Heart right ventricle (tissue), 16 donors: ENCODE results near the gene CXCL16. TPM values are rescaled to one million over a fixed set of nuclear protein-coding genes. Genes with fewer than 3 reads are reported as not detected.
A peak's percentile ranks its signal among the peaks of the same experiment; 100 is the strongest.
"Not testable (repeated sequence)": the region's sequence is repeated elsewhere in the genome, so short reads cannot be mapped to it uniquely, and the experiment has no call there.

Source experiments
- ATAC-seq, 8 donors: fragments of 200-7000 bp; cut with Tn5 transposase; one replicate each; pipeline ENCODE4 v1.9.1; 2020; ENCODE audit warnings: mild to moderate bottlenecking in 8 of 8, moderate library complexity in 8 of 8, moderate number of reproducible peaks in 1 of 8
- DNase-seq, 2 donors: peaks; one replicate each; pipeline ENCODE4 v3.0.0-alpha.2; 2020
- H3K27ac ChIP-seq, 10 donors: fragments of 200-600 bp; sonication (generic) in 2 of 10; one replicate each; pipeline versions ENCODE4 v1.5.0 to v1.8.0; 2020 to 2022; ENCODE audit warnings: mild to moderate bottlenecking in 3 of 10
- H3K27me3 ChIP-seq, 7 donors: fragments of 200-600 bp; one replicate each; pipeline ENCODE4 v1.8.0; 2021 to 2022; ENCODE audit warnings: mild to moderate bottlenecking in 2 of 7
- H3K36me3 ChIP-seq, 9 donors: fragments of 200-600 bp; sonication (generic) in 1 of 9; one replicate each; pipeline versions ENCODE4 v1.5.0 to v1.8.0; 2020 to 2022; ENCODE audit warnings: mild to moderate bottlenecking in 2 of 9
- H3K4me1 ChIP-seq, 9 donors: fragments of 200-600 bp; sonication (generic) in 1 of 9; one replicate each; pipeline versions ENCODE4 v1.5.0 to v1.8.0; 2020 to 2022; ENCODE audit warnings: mild to moderate bottlenecking in 4 of 9
- H3K4me3 ChIP-seq, 10 donors: fragments of 200-600 bp; sonication (generic) in 2 of 10; one replicate each; pipeline versions ENCODE4 v1.5.0 to v1.8.0; 2020 to 2022; ENCODE audit warnings: mild to moderate bottlenecking in 7 of 10, moderate library complexity in 2 of 10
- H3K9me3 ChIP-seq, 11 donors: fragments of 200-600 bp in 10 of 11; sonication (generic) in 2 of 11; one replicate each; pipeline versions ENCODE4 v1.5.0 to v1.8.0; 2013 to 2022; ENCODE audit warnings: mild to moderate bottlenecking in 2 of 11, control low read depth in 1 of 11, moderate library complexity in 1 of 11
- CTCF ChIP-seq, 9 donors: fragments of 200-600 bp; sonication (generic) in 2 of 9; IDR thresholded peaks; one replicate each; pipeline versions ENCODE4 v1.5.0 to v1.8.0; 2021 to 2022; ENCODE audit warnings: antibody characterized with exemption in 9 of 9, mild to moderate bottlenecking in 5 of 9, moderate library complexity in 1 of 9
- WGBS, 2 donors: extraction: QIAGEN DNeasy Blood & Tissue Kit; methylation state at CpG; one replicate each; pipeline ENCODE4 v1.1.7; 2013; ENCODE audit warnings: inconsistent platforms in 1 of 2; 5-methylcytosine and 5-hydroxymethylcytosine counted together
- intact Hi-C, 10 donors: fragments of 100-400 bp; cut with DNase I; formaldehyde crosslinking; loops; one replicate each; pipeline versions ENCODE4 v1.11.1 to v1.14.2; 2022
- polyA plus RNA-seq, 2 donors: library from polyadenylated mRNA; stranded (reverse); fragments of 200-250 nt; gene quantifications; one replicate each; pipeline ENCODE4 v1.2.3, GENCODE V29; 2013
- total RNA-seq, 10 donors: library from RNA; stranded (reverse); fragmentation: NEBNext Ultra II Directional in 3 of 10; extraction: Animal tissue kit (Norgen Biotek cat#: 25700) in 3 of 10; gene quantifications; one replicate each; pipeline versions ENCODE4 v1.2.1 to v1.2.4, GENCODE V29; 2021 to 2023
- donor health status: Arrhythmogenic right ventricular cardiomyopathy.
- donor health status: ischemic (EF 13 %, LVEDD 7.1; RV severe dilation, severe dysfunction).
- donor health status: healthy with polysubstance abuse.
- donor health status: DM: no; HTN: yes; CAD: no.
- donor health status: DM: no; HTN: no; CAD: no.
- donor health status: ischemic (EF 25% LVEDD 6.9; RV normal size, moderate dysfunction).
- donor health status: ischemic (EF 25% LVEDD 5.7; RV mildly dilated, moderate dysfunction).
- donor health status: healthy.
- donor health status: DM: yes; HTN: yes; CAD: no.
- donor health status: Ischemic cardiomyopathy.
- donor health status: ischemic (EF 35%, LVEDD 5.7; RV mildly dilated, moderate dysfunction).
- donor health status: nonischemic (EF 11% LVEDD 7.7; RV severe dilation, severe dysfunction).
- donor health status: DM: yes; HTN: yes; CAD: no.
- donor health status: PGD.
- donor health status: ischemic (EF 29% LVEDD 5.4; RV normal size, mild dysfunction).
- donor health status: nonischemic (EF 23%, LVEDD 6.1; RV moderate dilation, normal function).

CXCL16 gene
- total and polyA plus RNA-seq, 12 donors = 1.5 to 29.6 (median 3.7) TPM

- DNase-seq (no peak), ATAC-seq (no peak)
- H3K4me1 ChIP-seq = peaks cover 0 to 10% (median 0%) of the 10 kb centered on the region in 9 donors
- WGBS, 2 donors = 86% methylated on average over 8 of the region's 8 CpGs
- H3K4me3 ChIP-seq = no peak overlapping the region
- peaks cover 0 to 68% (median 6%) of the 10 kb centered on the region in 9 donors for H3K36me3 ChIP-seq
- no peaks in the 10 kb centered on the region for H3K9me3 ChIP-seq
- H3K27ac ChIP-seq = no peak overlapping the region
- no peak for TF ChIP-seq CTCF (IDR thresholded peaks at IDR 0.05)
- H3K27me3 ChIP-seq = no peaks in the 10 kb centered on the region
- intact Hi-C loops = no loop called here
These were observed 48.0 kb downstream of the CXCL16 start for GRCh38 chr17:4691686-4692085.

- intact Hi-C loops = no loop called here
- ATAC-seq = no peak
- no peak overlapping the region for H3K27ac ChIP-seq
These were observed 49.0 kb downstream of the CXCL16 start for GRCh38 chr17:4690745-4691144.

GRCh38 chr17:4689872-4690271 is 49.9 kb downstream of the CXCL16 start:
- intact Hi-C loops, ATAC-seq, H3K27ac ChIP-seq, H3K9me3 ChIP-seq, DNase-seq, H3K4me1 ChIP-seq, H3K27me3 ChIP-seq, H3K4me3 ChIP-seq: not testable (repeated sequence)
- H3K36me3 ChIP-seq = peaks cover 0 to 73% (median 6%) of the 10 kb centered on the region in 9 donors
- WGBS, 2 donors = 90 to 95% methylated on average over 12 of the region's 12 CpGs

More at GRCh38 chr17:4690745-4691144, 49.0 kb downstream of the CXCL16 start:
- no peak for TF ChIP-seq CTCF (IDR thresholded peaks at IDR 0.05)
- Histone ChIP-seq H3K9me3 (no peaks in the 10 kb centered on the region), H3K36me3 (peaks cover 0 to 66% (median 6%) of the 10 kb centered on the region in 9 donors), H3K27me3 (no peaks in the 10 kb centered on the region), H3K4me3 (no peak overlapping the region), H3K4me1 (peaks cover 0 to under 1% (median 0%) of the 10 kb centered on the region in 9 donors)
- no peak for DNase-seq
- WGBS, 2 donors = 87 to 94% methylated on average over 2 of the region's 2 CpGs

GRCh38 chr17:4683739-4684138 is 56.0 kb downstream of the CXCL16 start:
- DNase-seq, H3K27me3 ChIP-seq, H3K9me3 ChIP-seq, H3K4me1 ChIP-seq, intact Hi-C loops, H3K4me3 ChIP-seq: not testable (repeated sequence)
- peak overlapping the region in 5 of 10 donors; percentile 37 to 71 (median 56) for H3K27ac ChIP-seq
- 74 to 96% methylated on average over 5 of the region's 5 CpGs for WGBS, 2 donors
- ATAC-seq = peak in 6 of 8 donors; percentile 52 to 79 (median 68)
- H3K36me3 ChIP-seq = peaks cover 0 to 80% (median 36%) of the 10 kb centered on the region in 9 donors

Other genes starting within 250 kb of the CXCL16 start
- gene SPNS2, start 241.0 kb downstream of the CXCL16 start, total RNA-seq = 10 to 100 TPM in 4 of 10 donors, 1 to 10 TPM in 6; 4.5 to 19.9 (median 8.9) TPM
- 10 to 100 TPM; 22.0 to 27.7 TPM for gene SPNS2, start 241.0 kb downstream of the CXCL16 start, polyA plus RNA-seq
- gene MYBBP1A, start 184.5 kb downstream of the CXCL16 start, total RNA-seq = 10 to 100 TPM; 18.7 to 30.3 (median 21.7) TPM
- gene MYBBP1A, start 184.5 kb downstream of the CXCL16 start, polyA plus RNA-seq = 10 to 100 TPM; 25.4 to 25.7 TPM
- gene GGT6, start 179.4 kb downstream of the CXCL16 start, total RNA-seq = under 1 TPM in 4 of 10 donors, not detected in 6; 0.08 to 0.19 (median 0.12) TPM
- gene GGT6, start 179.4 kb downstream of the CXCL16 start, polyA plus RNA-seq = under 1 TPM; 0.03 to 0.15 TPM
- 10 to 100 TPM in 9 of 10 donors, 1 to 10 TPM in 1; 7.8 to 84.1 (median 23.4) TPM for gene SMTNL2, start 155.4 kb downstream of the CXCL16 start, total RNA-seq
- gene SMTNL2, start 155.4 kb downstream of the CXCL16 start, polyA plus RNA-seq = 10 to 100 TPM in 1 of 2 donors, 1 to 10 TPM in 1; 2.7 to 11.8 TPM
- 1 to 10 TPM in 1 of 10 donors, under 1 TPM in 6, not detected in 3; 0.11 to 1.3 (median 0.16) TPM for gene ALOX15, start 98.2 kb downstream of the CXCL16 start, total RNA-seq
- gene ALOX15, start 98.2 kb downstream of the CXCL16 start, polyA plus RNA-seq = not detected
- 10 to 100 TPM; 28.6 to 41.9 (median 35.2) TPM for gene PELP1, start 35.8 kb downstream of the CXCL16 start, total RNA-seq
- 10 to 100 TPM; 14.4 to 29.3 TPM for gene PELP1, start 35.8 kb downstream of the CXCL16 start, polyA plus RNA-seq
- 10 to 100 TPM; 10.8 to 53.5 (median 17.2) TPM for gene ARRB2, start 29.3 kb downstream of the CXCL16 start, total RNA-seq
- gene ARRB2, start 29.3 kb downstream of the CXCL16 start, polyA plus RNA-seq = 10 to 100 TPM; 13.4 to 33.4 TPM
- gene MED11, start 8.5 kb downstream of the CXCL16 start, total RNA-seq = 10 to 100 TPM; 11.9 to 21.7 (median 17.5) TPM
- gene MED11, start 8.5 kb downstream of the CXCL16 start, polyA plus RNA-seq = 10 to 100 TPM; 23.9 to 57.1 TPM
- 1 to 10 TPM in 1 of 10 donors, under 1 TPM in 8, not detected in 1; 0.15 to 2.1 (median 0.38) TPM for gene ZMYND15, start 95 bp downstream of the CXCL16 start, total RNA-seq
- gene ZMYND15, start 95 bp downstream of the CXCL16 start, polyA plus RNA-seq = under 1 TPM; 0.20 to 0.22 TPM
- not detected for gene TM4SF5, start 32.0 kb upstream of the CXCL16 start, total RNA-seq
- not detected for gene TM4SF5, start 32.0 kb upstream of the CXCL16 start, polyA plus RNA-seq
- 1 to 10 TPM in 1 of 10 donors, under 1 TPM in 7, not detected in 2; 0.38 to 2.1 (median 0.59) TPM for gene VMO1, start 46.4 kb upstream of the CXCL16 start, total RNA-seq
- 1 to 10 TPM; 1.2 to 1.8 TPM for gene VMO1, start 46.4 kb upstream of the CXCL16 start, polyA plus RNA-seq
- under 1 TPM in 1 of 10 donors, not detected in 9; 0.25 TPM for gene GLTPD2, start 49.0 kb upstream of the CXCL16 start, total RNA-seq
- not detected for gene GLTPD2, start 49.0 kb upstream of the CXCL16 start, polyA plus RNA-seq
- 100 to 1,000 TPM; 160 to 221 (median 176) TPM for gene PSMB6, start 56.2 kb upstream of the CXCL16 start, total RNA-seq
- 100 to 1,000 TPM; 151 to 386 TPM for gene PSMB6, start 56.2 kb upstream of the CXCL16 start, polyA plus RNA-seq
- gene PLD2, start 67.2 kb upstream of the CXCL16 start, total RNA-seq = 10 to 100 TPM in 6 of 10 donors, 1 to 10 TPM in 4; 6.4 to 18.6 (median 10.4) TPM
- 10 to 100 TPM in 1 of 2 donors, 1 to 10 TPM in 1; 5.6 to 20.7 TPM for gene PLD2, start 67.2 kb upstream of the CXCL16 start, polyA plus RNA-seq
- 10 to 100 TPM; 26.4 to 54.1 (median 33.5) TPM for gene MINK1, start 93.4 kb upstream of the CXCL16 start, total RNA-seq
- gene MINK1, start 93.4 kb upstream of the CXCL16 start, polyA plus RNA-seq = 10 to 100 TPM; 17.3 to 52.3 TPM
- under 1 TPM in 9 of 10 donors, not detected in 1; 0.28 to 0.86 (median 0.39) TPM for gene C17orf107, start 159.6 kb upstream of the CXCL16 start, total RNA-seq
- under 1 TPM; 0.44 to 0.57 TPM for gene C17orf107, start 159.6 kb upstream of the CXCL16 start, polyA plus RNA-seq
- gene CHRNE, start 163.2 kb upstream of the CXCL16 start, total RNA-seq = 1 to 10 TPM in 3 of 10 donors, under 1 TPM in 7; 0.19 to 1.6 (median 0.53) TPM
- gene CHRNE, start 163.2 kb upstream of the CXCL16 start, polyA plus RNA-seq = under 1 TPM; 0.44 to 0.71 TPM
- gene GP1BA, start 192.3 kb upstream of the CXCL16 start, total RNA-seq = under 1 TPM in 5 of 10 donors, not detected in 5; 0.15 to 0.53 (median 0.39) TPM
- gene GP1BA, start 192.3 kb upstream of the CXCL16 start, polyA plus RNA-seq = under 1 TPM; 0.04 to 0.15 TPM
- gene SLC25A11, start 200.1 kb upstream of the CXCL16 start, total RNA-seq = 100 to 1,000 TPM; 181 to 312 (median 242) TPM
- gene SLC25A11, start 200.1 kb upstream of the CXCL16 start, polyA plus RNA-seq = 100 to 1,000 TPM; 126 to 127 TPM
- 100 to 1,000 TPM in 1 of 10 donors, 10 to 100 TPM in 9; 65.0 to 104 (median 80.9) TPM for gene RNF167, start 200.3 kb upstream of the CXCL16 start, total RNA-seq
- gene RNF167, start 200.3 kb upstream of the CXCL16 start, polyA plus RNA-seq = 100 to 1,000 TPM; 132 to 202 TPM
- 100 to 1,000 TPM; 144 to 376 (median 160) TPM for gene PFN1, start 208.6 kb upstream of the CXCL16 start, total RNA-seq
- gene PFN1, start 208.6 kb upstream of the CXCL16 start, polyA plus RNA-seq = 100 to 1,000 TPM; 170 to 830 TPM
- gene ENO3, start 211.2 kb upstream of the CXCL16 start, total RNA-seq = 1,000 to 10,000 TPM in 2 of 10 donors, 100 to 1,000 TPM in 8; 609 to 1,418 (median 746) TPM
- 1,000 to 10,000 TPM in 1 of 2 donors, 100 to 1,000 TPM in 1; 143 to 1,668 TPM for gene ENO3, start 211.2 kb upstream of the CXCL16 start, polyA plus RNA-seq
- 100 to 1,000 TPM in 9 of 10 donors, 10 to 100 TPM in 1; 95.5 to 189 (median 135) TPM for gene SPAG7, start 227.9 kb upstream of the CXCL16 start, total RNA-seq
- gene SPAG7, start 227.9 kb upstream of the CXCL16 start, polyA plus RNA-seq = 100 to 1,000 TPM; 134 to 157 TPM
- gene CAMTA2, start 247.7 kb upstream of the CXCL16 start, total RNA-seq = 10 to 100 TPM; 26.0 to 42.0 (median 33.7) TPM
- gene CAMTA2, start 247.7 kb upstream of the CXCL16 start, polyA plus RNA-seq = 10 to 100 TPM; 43.1 to 74.3 TPM